Middle frontal gyrus (tissue), 1 donor: Measurements from ENCODE around the gene OR2F1.

Experiments used
- DNase-seq: peaks from one replicate; pipeline ENCODE4 v3.0.0-alpha.2; 2015; ENCODE audit warnings: low spot score; ENCODE audit errors: extremely low spot score

The OR2F1 gene

GRCh38 chr7:143954544-143954943 lies at the start of gene OR2F1:
Gene OR2F1, plus strand, starts transcription at chr7:143954844. Its CDS starts 5,127 bp downstream, at chr7:143959971.
- no peak for DNase-seq

GRCh38 chr7:143905509-143905908 lies 49.1 kb upstream of the OR2F1 start:
- no peak for DNase-seq

GRCh38 chr7:143906151-143906550 lies 48.5 kb upstream of the OR2F1 start:
- no peak for DNase-seq

GRCh38 chr7:143906895-143907294 lies 47.7 kb upstream of the OR2F1 start:
- DNase-seq = no peak

GRCh38 chr7:143908120-143908519 lies 46.5 kb upstream of the OR2F1 start:
- no peak for DNase-seq

GRCh38 chr7:143909863-143910262 lies 44.8 kb upstream of the OR2F1 start:
- DNase-seq = no peak

GRCh38 chr7:143910473-143911248 lies 44.0 kb upstream of the OR2F1 start:
- no peak for DNase-seq

GRCh38 chr7:143913945-143914615 lies 40.6 kb upstream of the OR2F1 start:
- DNase-seq = no peak

- no peak for DNase-seq
These were observed 39.5 kb upstream of the OR2F1 start for GRCh38 chr7:143914938-143915652.

- DNase-seq = no peak
These were observed 29.8 kb upstream of the OR2F1 start for GRCh38 chr7:143924851-143925250.

- no peak for DNase-seq
These were observed 25.3 kb upstream of the OR2F1 start for GRCh38 chr7:143929224-143929920.

- no peak for DNase-seq
These were observed 22.9 kb upstream of the OR2F1 start for GRCh38 chr7:143931739-143932138.

GRCh38 chr7:143934526-143935325 lies 19.9 kb upstream of the OR2F1 start, which contains the start of gene OR2F2:
Gene OR2F2, plus strand, starts transcription at chr7:143935233. Its CDS starts 0 bp downstream, at chr7:143935233.
- DNase-seq = no peak

- DNase-seq = no peak
These were observed 18.3 kb upstream of the OR2F1 start for GRCh38 chr7:143936087-143937009.

- no peak for DNase-seq
These were observed 16.0 kb upstream of the OR2F1 start for GRCh38 chr7:143938379-143939243.

GRCh38 chr7:143945423-143945822 lies 9.2 kb upstream of the OR2F1 start:
- no peak for DNase-seq

GRCh38 chr7:143947111-143947510 lies 7.5 kb upstream of the OR2F1 start:
- DNase-seq = no peak

GRCh38 chr7:143948733-143949132 lies 5.9 kb upstream of the OR2F1 start:
- DNase-seq = no peak

GRCh38 chr7:143953421-143953820 lies 1.2 kb upstream of the OR2F1 start:
- DNase-seq = no peak
